ENCODE results near the gene MAP3K5. TPM values are rescaled to one million over a fixed set of nuclear protein-coding genes. Genes with fewer than 3 reads are reported as not detected.
A peak's percentile ranks its signal among the peaks of the same experiment; 100 is the strongest.

Gene MAP3K5
- total RNA-seq, 3 donors from 2014 or later (not counting 1 experiment from before 2014, with no cell fraction given), result 19.7 to 36.7 (median 35.4) TPM

DNA sequence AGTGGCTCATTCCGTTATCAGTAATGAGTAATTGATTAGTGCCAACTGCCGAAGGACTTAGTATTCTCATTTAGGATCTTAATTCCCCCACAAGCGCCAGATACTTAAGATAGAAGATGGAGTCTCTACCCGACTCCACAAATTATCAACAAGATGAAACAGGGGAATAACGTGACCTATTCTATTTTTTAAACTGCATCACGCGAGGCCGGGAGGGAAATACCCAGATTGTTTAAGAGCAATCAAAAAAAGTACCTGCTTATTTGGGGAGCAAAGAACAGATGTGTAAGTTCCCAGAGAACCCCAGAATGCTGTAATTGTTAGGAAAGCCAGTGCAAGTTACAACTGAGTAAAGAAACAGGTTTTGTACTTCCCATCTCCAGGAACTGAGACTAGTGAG lies 1.1 kb upstream of the MAP3K5 start:
- Histone ChIP-seq H3K4me1 (ENCODE audit: control insufficient read depth, insufficient read depth, low read length) (peaks cover 22% of the 10 kb centered on the region), H3K27me3 (ENCODE audit: control insufficient read depth, insufficient read depth, low read length) (no peaks in the 10 kb centered on the region), H3K4me3 (ENCODE audit: low read length) (peak overlapping the region; percentile 85), H3K9me3 (ENCODE audit: control insufficient read depth, insufficient read depth, low read length) (no peaks in the 10 kb centered on the region), H3K27ac (ENCODE audit: low read length) (peak overlapping the region; percentile 93), H3K36me3 (ENCODE audit: control insufficient read depth, insufficient read depth, low read length) (no peaks in the 10 kb centered on the region)
- no peaks in the 10 kb centered on the region for H3K27me3 Mint-ChIP-seq (ENCODE audit: low read depth in 2 of 2)
- H3K36me3 Mint-ChIP-seq, result no peaks in the 10 kb centered on the region
- TF ChIP-seq, protein P1, sequence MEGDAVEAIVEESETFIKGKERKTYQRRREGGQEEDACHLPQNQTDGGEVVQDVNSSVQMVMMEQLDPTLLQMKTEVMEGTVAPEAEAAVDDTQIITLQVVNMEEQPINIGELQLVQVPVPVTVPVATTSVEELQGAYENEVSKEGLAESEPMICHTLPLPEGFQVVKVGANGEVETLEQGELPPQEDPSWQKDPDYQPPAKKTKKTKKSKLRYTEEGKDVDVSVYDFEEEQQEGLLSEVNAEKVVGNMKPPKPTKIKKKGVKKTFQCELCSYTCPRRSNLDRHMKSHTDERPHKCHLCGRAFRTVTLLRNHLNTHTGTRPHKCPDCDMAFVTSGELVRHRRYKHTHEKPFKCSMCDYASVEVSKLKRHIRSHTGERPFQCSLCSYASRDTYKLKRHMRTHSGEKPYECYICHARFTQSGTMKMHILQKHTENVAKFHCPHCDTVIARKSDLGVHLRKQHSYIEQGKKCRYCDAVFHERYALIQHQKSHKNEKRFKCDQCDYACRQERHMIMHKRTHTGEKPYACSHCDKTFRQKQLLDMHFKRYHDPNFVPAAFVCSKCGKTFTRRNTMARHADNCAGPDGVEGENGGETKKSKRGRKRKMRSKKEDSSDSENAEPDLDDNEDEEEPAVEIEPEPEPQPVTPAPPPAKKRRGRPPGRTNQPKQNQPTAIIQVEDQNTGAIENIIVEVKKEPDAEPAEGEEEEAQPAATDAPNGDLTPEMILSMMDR (IDR thresholded peaks at IDR 0.05), result no peak
- peak overlapping the region; percentile 89 to 99 for H3K27ac Mint-ChIP-seq
- H3K4me1 Mint-ChIP-seq, result peaks cover 34 to 37% of the 10 kb centered on the region in 2 donors
- intact Hi-C loops (cut with micrococcal nuclease), result loop anchor here (1.0 to 2.0 kb wide), 5 partner anchors 29 to 211 kb away; partner anchors contain the start of gene PEX7
- H3K4me3 Mint-ChIP-seq, result peak overlapping the region; percentile 90
- H3K9me3 Mint-ChIP-seq, result peaks cover 2% of the 10 kb centered on the region in 2 donors
- DNase-seq (peak in 1 of 2 donors; percentile 74), ATAC-seq (no peak)
- WGBS (ENCODE audit: insufficient coverage), result 48% methylated on average over 7 of the region's 8 CpGs

DNA sequence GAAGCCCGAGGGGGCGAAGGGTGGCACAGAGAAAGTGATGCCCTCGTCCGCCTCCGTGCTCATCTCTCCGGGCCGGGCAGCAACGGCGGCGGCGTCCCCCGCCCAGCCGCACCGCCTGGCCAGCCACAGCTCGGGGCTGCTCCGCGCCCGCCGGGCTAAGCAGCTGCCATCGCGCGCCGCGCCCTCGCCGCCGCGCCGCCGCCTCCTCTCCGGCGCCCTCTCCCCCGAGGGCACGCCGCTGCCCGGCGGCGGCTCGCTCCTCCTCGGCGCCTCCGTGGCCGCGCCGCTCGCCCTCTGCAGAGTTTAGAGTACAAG lies 225 bp downstream of the MAP3K5 start:
- Mint-ChIP-seq H3K4me3 (peak overlapping the region; percentile 90), H3K27me3 (ENCODE audit: low read depth in 2 of 2) (no peaks in the 10 kb centered on the region), H3K27ac (peak overlapping the region; percentile 89 to 99), H3K36me3 (no peaks in the 10 kb centered on the region), H3K4me1 (peaks cover 47 to 50% of the 10 kb centered on the region in 2 donors), H3K9me3 (peaks cover 2 to 8% of the 10 kb centered on the region in 2 donors)
- TF ChIP-seq, protein P1 (IDR thresholded peaks at IDR 0.05), result no peak
- Histone ChIP-seq H3K36me3 (ENCODE audit: control insufficient read depth, insufficient read depth, low read length) (no peaks in the 10 kb centered on the region), H3K27ac (ENCODE audit: low read length) (peak overlapping the region; percentile 93), H3K27me3 (ENCODE audit: control insufficient read depth, insufficient read depth, low read length) (no peaks in the 10 kb centered on the region), H3K4me3 (ENCODE audit: low read length) (peak overlapping the region; percentile 85), H3K4me1 (ENCODE audit: control insufficient read depth, insufficient read depth, low read length) (peaks cover 30% of the 10 kb centered on the region), H3K9me3 (ENCODE audit: control insufficient read depth, insufficient read depth, low read length) (no peaks in the 10 kb centered on the region)
- ATAC-seq (peak in 1 of 3 donors; percentile 1), DNase-seq (no peak)
- WGBS (ENCODE audit: insufficient coverage), result under 1% methylated on average over 46 of the region's 46 CpGs
- intact Hi-C loops (cut with micrococcal nuclease), result loop anchor here (1.0 to 2.0 kb wide), 3 partner anchors 28 to 209 kb away; partner anchors contain the start of gene PEX7

DNA sequence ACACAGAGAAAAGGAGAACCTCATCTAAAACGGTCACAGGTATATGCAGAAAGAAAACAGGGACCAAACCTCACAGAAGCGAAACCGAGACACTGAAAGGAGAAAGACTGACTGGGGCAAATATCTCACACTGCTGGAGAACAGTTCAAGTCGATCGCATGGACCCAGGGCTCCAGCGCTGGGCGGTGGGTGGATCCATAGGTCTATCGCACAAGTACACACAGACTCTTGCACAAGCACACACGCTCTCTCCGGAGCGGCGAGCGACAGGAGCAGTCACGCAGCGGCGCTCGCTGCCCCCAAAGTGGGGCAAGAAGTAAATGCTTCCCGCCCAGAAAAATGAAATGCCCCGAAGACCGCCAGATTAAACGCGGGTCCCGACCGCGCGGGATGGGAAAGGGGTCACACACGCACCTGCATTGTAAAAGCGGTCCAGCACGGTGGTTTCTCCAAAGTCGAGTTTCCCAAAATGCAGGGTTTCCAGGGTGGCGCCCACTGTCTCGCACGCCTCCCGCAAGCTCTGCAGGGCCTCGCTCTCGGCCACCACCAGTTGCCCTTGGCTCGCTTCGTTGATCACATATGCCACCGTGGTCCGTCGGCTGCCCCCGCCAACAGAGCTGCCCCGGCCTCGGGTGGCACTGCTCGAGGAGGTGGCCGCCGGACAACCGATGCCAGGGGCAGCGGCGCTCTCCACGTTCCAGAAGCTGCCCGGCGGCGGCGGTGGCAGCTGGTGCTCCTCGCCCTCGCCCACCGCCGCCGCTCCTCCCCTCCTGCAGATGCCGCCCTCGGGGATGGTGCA lies 782 bp downstream of the MAP3K5 start:
- intact Hi-C loops (cut with micrococcal nuclease), result loop anchor here (1.0 to 2.0 kb wide), 4 partner anchors 27 to 209 kb away; partner anchors contain the start of gene PEX7
- H3K27ac Mint-ChIP-seq, result peak overlapping the region; percentile 96 to 99
- peak; percentile 34 to 70 for DNase-seq
- H3K4me1 Mint-ChIP-seq, result peaks cover 49 to 52% of the 10 kb centered on the region in 2 donors
- H3K27ac ChIP-seq (ENCODE audit: low read length), result peak overlapping the region; percentile 84
- peaks cover 34% of the 10 kb centered on the region for H3K4me1 ChIP-seq (ENCODE audit: control insufficient read depth, insufficient read depth, low read length)
- no peaks in the 10 kb centered on the region for H3K27me3 Mint-ChIP-seq (ENCODE audit: low read depth in 2 of 2)
- H3K36me3 Mint-ChIP-seq, result no peaks in the 10 kb centered on the region
- H3K4me3 Mint-ChIP-seq, result peak overlapping the region; percentile 90
- TF ChIP-seq, protein P1 (IDR thresholded peaks at IDR 0.05), result no peak
- under 1% methylated on average over 62 of the region's 62 CpGs for WGBS (ENCODE audit: insufficient coverage)
- H3K9me3 Mint-ChIP-seq, result peaks cover 2 to 8% of the 10 kb centered on the region in 2 donors
- H3K4me3 ChIP-seq (ENCODE audit: low read length), result peak overlapping the region; percentile 85
- ATAC-seq, result peak in 2 of 3 donors; percentile 7 to 9
- no peaks in the 10 kb centered on the region for H3K9me3 ChIP-seq (ENCODE audit: control insufficient read depth, insufficient read depth, low read length)
- no peaks in the 10 kb centered on the region for H3K36me3 ChIP-seq (ENCODE audit: control insufficient read depth, insufficient read depth, low read length)
- no peaks in the 10 kb centered on the region for H3K27me3 ChIP-seq (ENCODE audit: control insufficient read depth, insufficient read depth, low read length)

Data from natural killer cell (primary cell).